ENCODE results near the gene HMCES.

The HMCES gene, protein sequence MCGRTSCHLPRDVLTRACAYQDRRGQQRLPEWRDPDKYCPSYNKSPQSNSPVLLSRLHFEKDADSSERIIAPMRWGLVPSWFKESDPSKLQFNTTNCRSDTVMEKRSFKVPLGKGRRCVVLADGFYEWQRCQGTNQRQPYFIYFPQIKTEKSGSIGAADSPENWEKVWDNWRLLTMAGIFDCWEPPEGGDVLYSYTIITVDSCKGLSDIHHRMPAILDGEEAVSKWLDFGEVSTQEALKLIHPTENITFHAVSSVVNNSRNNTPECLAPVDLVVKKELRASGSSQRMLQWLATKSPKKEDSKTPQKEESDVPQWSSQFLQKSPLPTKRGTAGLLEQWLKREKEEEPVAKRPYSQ

DNA sequence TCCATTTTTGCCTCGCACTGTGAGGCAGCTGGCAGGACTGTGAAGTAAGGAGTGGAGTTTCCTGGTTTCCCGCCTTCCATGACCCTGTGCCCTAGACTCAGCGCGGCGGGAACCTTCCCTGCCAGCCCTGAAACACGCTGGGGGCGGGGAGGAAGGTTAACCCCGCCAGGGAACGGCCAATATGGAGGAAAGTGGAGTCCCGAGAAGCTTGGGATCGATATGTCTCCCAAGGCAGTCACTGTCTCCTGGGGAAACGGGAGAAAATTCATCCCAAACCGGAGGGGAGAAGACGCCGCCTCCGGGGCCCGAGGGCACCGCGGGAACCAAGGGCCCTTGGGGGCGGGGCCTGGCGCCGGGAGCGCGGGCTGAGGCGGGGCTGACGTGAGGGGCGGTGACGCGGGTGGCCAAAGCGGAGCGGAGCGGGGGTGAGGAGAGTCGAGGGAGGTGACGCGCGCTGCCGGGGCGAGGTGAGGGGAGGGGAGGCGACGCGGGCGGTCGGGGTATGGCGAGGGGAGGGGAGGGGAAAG lies at the start of gene HMCES:
HMCES (plus strand) TSS at position 432 of the 527 bp plus-strand sequence. CDS start 863 bp downstream, outside the sequence.
- peak; percentile 89 for DNase-seq (ENCODE audit: low read depth)

DNA sequence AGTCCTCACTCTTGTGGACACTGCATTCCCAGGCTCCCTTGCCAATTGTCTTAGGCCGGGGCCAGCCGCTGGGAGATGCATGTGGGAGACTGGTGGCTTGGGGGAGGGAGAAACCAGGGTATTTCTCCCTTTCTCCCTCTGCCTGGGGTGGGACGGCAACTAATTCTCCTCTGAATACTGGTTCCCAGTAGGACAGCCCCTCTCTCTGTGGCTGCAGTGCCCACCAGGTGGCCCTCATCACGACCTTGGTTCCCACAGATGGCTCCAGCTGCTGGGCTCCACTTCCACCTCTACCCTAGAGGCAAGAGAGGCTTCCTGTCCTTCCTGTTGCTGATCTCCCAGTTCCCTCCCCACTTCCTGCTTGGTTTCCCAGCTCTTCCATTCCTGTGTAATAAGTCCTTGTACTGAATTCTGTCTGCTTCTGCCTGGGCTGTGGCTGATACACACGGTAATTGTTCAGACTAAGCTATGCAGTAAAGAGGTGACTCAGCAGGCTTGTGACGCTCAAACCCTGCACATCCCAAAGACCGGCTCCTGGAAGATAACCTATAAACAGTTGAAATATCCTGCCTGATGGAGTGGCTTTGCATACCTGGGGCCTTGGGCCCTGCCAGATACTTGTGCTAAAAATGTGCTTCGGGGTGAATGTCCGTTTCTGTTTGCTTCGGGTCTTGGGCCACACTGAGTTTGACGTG lies 49.6 kb upstream of the HMCES start:
- DNase-seq (ENCODE audit: low read depth) = no peak

DNA sequence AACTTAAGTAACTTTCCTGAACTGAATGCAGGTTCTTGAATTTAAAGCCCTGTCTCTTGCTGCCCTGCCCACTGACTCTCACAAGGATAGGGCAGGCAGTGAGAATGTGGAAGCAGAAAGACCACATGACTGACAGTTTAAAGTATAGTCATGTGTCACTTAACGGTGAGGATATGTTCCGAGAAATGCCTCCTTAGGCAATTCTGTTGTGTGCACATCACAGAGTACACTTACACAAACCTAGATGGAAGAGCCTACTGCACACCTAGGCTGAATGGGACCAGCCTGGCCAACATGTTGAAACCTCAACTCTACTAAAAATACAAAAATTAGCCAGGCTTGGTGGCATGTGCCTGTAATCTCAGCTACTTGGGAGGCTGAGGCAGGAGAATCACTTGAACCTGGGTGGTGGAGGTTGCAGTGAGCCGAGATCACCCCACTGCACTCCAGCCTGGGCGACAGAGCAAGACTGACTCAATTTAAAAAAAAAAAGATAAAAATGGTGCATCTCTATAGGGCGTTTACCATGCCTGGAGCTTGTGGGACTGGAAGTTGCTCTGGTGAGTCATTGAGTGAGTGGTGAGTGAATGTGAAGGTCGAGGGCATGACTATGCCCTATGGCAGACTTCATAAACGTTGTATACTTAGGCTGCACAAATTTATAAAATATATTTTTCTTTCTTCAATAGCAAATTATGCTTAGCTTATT lies 48.2 kb upstream of the HMCES start:
- DNase-seq (ENCODE audit: low read depth) = no peak

DNA sequence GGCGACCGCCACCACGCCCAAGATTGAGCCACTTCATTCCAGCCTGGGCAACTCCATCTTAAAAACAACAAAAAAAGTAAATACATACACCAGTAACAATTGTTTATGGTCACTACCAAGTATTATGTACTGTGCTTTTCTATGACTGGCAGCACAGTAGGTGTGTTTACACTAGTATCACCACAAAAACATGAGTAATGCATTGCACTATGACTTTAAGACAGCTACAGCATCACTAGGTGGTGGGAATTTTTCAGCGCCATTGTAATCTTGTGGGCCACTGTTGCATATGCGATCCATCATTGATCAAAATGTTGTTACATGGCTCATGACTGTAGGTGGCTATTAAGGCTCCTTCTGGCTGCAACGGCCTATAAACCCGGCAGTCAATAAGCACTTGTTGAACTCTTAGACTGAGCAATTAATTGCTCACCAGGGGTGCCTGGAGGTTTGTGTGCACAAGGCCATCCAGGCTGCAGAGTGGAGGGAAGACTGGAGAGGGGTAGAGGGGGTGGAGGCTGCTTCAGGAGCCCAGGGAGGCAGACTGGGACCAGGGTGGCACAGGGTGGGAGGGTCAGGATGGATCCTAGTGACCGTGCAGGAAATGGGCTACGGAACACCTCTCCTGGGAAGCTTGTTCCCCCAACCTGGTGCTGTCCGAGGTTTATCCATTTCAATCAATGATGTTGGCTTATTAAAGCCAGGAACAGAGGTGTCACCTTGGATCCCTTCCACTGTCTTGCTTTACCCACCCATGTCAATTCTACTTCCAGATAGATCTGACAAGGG lies 47.1 kb upstream of the HMCES start:
- no peak for DNase-seq (ENCODE audit: low read depth)

DNA sequence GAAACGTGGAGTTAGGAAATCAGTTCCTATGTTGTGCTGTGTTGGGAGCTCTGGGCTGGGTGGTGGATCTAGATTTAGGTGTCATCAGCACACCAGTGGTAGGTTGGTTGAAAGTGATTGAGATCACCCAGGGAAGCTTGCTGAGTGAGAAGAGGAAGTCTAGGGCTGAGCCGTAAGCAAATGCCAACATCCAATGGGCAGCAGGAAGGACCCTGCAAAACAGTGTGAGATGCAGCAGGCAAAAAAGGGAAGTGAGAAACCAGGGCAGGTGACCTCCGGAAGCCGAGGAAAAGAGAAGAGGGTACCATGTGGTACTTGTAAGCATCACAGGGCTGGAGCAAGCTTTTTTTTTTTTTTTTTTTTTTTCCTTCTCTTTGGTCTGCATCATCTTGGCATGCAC lies 45.1 kb upstream of the HMCES start:
- DNase-seq (ENCODE audit: low read depth) = no peak

DNA sequence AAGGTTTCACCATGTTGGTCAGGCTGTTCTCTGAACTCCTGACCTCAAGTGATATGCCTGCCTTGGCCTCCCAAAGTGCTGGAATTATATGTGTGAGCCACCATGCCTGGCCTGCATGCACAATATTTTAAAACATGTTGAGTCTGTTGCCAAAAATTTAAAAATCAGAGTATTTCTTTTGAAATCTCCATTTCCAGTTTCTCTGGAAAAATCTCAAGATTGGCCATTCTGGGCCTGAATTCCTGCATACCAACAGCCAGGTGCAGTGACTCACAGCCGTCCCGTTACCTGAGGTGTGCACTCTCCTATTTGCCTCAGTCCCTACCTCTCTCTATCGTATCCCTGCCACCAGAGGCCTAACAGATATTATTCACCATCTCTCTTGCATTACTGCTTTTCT lies 44.2 kb upstream of the HMCES start:
- DNase-seq (ENCODE audit: low read depth) = no peak

DNA sequence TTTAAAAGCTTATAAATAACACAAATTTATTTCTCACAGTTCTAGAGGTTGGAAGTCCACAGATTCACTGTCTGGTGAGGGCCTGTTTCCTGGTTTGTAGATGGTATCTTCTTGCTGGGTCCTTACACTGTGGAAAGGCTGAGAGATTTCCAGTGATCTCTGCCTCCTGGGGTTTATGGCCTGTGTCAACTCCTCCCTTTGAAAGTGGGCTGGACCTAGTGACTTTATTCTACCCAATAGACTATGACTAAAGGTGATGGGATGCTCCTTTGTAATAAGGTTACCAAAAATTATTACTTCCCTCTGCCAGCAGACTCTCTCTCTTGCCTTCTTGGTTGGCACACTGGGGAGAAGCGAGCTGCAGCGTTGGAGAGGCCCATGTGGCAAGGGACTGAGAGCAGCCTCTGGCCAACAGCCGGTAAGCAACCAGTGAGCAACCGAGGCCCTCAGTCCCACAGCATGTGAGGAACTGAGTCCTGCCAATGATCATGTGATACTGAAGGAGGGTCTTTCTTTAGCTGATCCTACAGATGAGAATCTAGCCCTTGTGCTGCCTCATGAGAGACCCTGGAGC lies 43.2 kb upstream of the HMCES start:
- DNase-seq (ENCODE audit: low read depth) = no peak

DNA sequence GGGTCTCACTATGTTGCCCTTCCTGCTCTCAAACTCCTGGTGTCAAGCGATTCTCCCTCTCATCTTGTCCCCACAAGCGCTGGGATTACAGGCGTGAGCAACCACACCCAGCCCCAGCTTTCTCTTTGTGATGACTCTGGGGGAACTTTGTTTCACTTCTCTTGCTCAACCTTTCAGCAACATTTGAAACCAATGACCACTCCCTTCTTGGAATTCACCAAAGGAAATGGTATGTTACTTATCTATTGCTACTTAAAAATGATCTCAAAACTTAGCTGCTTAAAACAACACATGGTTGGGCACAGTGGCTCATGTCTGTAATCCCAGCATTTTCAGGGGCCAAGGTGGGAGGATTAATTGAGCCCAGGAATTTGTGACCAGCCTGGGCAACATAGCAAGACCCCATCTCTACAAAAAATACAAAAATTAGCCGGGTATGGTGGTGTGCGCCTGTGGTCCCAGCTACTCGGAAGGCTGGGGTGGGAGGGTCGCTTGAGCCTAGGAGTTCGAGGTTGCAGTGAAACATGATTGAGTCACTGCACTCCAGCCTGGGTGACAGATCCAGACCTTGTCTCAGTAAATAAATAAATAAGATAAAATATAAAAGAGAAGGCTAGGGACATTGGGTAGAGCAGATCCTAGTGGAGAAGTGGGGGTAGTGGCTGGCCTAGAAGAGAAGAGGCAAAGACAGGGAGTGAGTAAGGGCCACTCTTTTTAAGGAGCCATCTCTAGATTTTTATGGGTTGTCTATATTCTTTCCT lies 39.5 kb upstream of the HMCES start:
- no peak for DNase-seq (ENCODE audit: low read depth)

DNA sequence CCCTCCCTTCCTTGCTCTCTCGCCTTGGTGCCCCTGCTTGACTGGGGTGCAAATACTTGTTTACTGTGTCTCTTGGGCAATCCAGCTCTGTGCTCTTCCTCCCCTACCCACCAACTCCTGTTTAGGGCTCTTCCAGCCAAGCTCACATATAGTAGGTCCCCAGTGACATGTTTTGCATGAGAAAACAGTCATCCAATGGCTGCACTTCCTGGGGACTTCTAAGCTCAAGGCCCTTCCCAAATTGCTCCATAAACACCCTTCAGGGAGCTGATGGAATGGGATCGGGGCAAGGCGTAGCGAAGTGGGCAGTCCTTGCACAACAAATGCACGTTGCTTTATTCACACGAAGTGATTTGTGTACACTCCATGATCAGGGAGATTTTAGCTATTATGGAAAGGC lies 38.7 kb upstream of the HMCES start:
- DNase-seq (ENCODE audit: low read depth) = no peak

DNA sequence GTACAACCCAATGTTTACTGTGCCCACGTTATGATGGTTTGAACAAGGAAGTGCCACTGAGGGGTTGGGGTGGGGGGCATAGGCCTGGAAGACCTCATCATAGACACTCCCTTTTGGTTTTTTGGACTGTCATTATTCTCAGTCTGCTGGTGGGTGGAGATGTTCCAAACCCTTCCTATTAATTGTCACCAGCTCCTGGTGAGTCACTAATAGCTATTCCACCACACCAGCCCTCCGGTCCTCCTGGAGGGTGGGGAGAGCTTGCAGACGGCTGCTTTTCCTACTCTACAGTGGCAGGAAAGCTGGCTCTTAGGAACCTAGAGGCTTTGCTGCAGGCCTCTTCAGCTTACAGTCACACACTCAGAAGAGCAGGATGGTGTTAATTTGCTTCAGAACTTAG lies 38.2 kb upstream of the HMCES start:
- no peak for DNase-seq (ENCODE audit: low read depth)

DNA sequence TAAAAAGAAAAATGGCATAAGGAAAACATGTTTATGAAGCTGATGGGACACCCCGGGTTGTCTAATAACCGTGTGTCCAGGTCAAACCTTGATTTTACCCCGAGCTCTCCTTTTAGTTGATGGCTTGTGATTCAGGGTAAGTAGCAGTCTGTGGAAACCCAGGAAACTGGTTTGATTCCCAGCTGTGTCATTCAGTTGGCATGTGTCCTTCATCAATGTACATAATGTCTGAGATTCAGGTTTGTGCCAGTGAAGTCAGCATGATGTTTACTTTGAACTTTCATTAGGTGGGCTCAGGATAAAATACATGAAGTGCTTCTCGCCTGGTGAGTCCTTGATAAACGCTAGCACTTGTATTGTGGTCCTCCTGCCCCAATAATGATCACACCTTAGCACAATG lies 33.5 kb upstream of the HMCES start:
- DNase-seq (ENCODE audit: low read depth) = no peak

DNA sequence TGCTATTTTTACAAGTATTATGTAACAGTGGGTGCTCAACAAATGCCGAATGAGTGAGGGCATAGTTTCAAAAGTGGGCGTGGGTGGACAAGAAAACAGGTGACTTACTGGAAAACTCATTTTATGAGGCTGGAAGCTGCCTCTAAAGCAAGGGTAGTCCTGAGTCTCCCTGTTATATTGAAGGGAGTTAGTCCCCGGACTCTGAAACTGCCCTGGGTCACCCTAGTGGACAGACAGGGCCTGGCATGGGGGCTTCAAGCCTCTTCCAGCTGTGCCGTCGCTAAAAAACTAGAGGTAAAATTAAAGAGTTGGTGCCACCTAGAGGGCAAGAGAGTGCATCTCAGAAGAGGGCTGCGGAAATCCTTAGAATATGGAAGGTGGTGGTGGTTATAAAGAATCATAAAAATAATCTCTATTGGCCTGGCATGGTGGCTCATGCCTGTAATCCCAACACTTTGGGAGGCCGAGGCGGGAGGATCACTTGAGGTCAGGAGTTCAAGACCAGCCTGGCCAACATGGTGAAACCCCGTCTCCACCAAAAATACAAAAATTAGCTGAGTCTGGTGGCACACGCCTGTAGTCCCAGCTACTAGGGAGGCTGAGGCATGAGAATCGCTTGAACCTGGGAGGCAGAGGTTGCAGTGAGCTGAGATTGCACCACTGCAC lies 32.9 kb upstream of the HMCES start:
- peak; percentile 62 for DNase-seq (ENCODE audit: low read depth)

DNA sequence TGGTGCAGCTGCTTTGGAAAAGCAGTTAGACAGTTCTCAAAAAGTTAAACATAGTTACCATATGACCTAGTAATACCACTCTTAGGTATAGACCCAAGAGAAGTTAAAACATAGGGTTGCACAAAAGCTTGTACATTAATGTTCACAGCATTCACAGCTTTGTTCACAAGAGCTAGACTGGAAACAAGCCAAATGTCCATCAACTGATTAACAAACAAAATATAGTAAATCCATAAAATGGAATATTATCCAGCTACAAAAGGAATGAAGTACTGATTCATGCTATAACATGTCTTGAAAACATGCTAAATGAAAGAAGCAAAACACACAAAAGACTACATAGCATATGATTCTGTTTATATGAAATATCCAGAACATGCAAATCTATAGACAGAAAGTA lies 32.0 kb upstream of the HMCES start:
- no peak for DNase-seq (ENCODE audit: low read depth)

DNA sequence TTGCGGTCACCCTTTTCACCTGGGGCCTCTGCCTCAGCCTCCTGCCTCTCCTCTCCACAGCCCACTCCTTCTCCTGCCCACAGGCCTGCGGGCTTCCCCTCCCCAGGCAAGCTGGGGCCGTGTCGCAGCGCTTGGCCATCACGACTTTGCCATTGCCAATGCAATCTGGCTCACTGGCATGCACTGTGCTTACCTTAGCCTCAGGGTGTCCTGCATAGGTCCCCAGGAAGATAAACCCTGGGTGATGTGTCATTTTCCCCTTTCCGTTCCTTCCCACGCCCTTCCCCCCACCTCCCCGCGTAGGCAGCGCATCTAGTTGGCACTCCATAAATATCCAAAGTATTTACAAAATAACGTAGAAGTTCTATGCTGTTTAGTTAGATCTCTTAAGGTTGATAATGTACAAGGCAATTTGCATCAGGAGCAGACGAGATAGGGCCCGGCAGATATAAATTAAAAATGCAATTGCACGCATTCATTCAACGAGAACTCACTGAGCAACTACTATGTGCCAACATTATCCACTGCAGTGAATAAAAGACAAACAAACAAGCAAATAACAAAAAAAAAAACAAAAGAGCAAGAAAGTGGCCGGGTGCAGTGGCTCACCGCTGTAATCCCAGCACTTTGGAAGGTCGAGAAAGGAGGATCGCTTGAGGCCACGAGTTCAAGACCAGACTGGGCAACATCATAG lies 30.2 kb upstream of the HMCES start:
- DNase-seq (ENCODE audit: low read depth) = no peak

DNA sequence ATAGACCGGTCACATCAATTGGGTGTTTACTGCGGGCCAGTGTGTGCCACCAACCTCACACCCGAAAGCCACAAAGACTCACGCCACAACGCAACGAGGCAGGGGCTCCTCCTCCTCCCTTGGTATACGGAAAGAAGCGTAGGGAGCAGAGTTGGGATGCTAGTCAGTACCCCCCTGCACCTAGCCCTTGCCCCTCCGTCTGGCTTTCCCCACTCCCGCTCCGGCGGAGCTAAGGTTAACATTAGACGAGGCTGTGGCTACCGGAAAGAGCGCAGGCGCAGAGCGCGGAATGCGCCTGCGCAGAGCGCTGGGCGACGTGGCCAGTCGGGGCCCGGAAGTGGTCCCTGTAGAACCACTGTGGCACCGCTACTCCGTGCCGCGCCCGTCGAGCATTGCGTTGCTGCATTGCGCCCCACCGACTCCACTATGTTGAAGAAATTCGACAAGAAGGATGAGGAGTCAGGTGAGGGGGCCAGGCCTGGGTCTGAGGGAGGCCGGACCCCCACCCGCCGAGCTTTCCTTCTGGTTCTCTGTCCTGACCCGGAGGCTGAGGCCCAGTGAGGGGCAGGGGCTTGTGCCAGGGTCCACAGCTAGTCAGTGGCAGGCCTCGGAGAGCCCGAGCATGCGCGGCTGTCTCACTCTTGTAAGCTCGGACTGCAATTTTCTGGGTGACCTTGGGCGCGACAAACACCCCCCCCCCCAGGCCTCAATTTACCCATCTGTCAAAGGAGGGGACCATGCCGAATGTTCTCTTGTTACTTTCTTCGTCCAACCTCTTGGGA lies 29.2 kb upstream of the HMCES start, which contains the start of gene COPG1:
COPG1 (plus strand) TSS at position 323 of the 782 bp plus-strand sequence; CDS start at position 427, 104 bp downstream.
- peak; percentile 85 for DNase-seq (ENCODE audit: low read depth)

DNA sequence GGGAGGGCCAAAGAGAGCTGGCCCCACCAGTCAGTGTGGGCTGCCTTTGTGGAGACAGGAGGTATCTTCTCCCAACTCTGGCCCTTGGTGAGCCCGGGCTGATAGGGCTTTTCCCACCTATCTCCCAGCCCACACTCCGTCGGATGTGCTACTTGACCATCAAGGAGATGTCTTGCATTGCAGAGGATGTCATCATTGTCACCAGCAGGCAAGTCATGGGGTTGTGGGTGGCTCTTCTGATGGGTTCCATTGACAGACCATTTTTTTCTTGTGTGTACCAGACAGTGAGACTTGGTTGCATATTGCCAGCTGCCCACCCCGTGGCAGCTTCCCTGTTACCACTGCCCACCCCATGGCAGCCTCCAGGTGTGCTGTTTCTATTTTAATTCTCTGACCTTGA lies 25.9 kb upstream of the HMCES start:
- DNase-seq (ENCODE audit: low read depth) = no peak

DNA sequence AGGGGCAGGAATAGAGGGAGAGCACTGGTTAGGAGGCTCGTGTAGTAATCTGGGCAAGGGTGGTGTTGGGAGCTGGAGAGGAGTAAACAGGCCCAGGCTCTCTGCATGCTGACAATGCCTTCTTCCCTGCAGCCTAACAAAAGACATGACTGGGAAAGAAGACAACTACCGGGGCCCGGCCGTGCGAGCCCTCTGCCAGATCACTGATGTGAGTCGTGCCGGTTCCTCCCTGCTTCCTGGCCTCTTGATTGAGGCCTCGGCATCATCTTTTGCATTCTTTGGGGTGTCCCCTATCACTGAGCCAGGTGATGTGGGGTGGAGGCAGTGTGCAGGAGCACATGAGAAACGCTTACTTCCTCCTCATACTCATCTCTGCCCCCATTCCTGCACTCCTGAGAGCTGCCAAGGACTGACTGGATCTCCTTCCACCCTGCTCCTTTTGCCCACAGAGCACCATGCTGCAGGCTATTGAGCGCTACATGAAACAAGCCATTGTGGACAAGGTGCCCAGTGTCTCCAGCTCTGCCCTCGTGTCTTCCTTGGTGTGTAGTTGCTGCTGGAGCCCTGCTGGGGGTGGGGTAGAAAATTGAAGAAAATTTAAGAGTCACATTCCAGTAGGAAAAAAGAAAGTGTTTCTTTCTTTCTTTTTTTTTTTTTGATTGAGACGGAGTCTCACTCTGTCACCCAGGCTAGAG lies 24.0 kb upstream of the HMCES start:
- no peak for DNase-seq (ENCODE audit: low read depth)

DNA sequence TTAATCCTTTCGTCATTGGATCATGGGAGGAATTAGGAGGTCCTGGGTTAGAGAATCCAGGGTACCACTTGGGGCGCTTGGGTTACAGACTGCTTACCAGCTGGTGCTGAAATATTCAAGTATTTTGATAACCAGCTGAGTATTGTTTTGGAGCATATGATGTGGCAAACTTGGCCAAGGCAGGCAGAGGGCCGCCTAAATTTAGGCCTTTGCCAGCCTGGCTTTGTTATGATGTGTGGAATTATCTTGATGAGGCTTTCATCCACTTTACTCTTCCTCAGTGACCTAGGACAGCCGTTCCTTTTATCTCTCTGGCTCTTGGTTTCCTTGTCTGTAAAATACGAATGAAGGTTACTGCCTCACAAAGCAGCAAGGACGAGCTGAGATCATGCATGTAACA lies 22.4 kb upstream of the HMCES start:
- no peak for DNase-seq (ENCODE audit: low read depth)
